NCI-H2029 treated with DMSO at 0.1 percent for 48 hours (cell line): ENCODE data around the gene OR3A3.
"Not testable (repeated sequence)": the region's sequence is repeated elsewhere in the genome, so short reads cannot be mapped to it uniquely, and the experiment has no call there.

Experiments used
- DNase-seq: peaks from one replicate; lab custom pipeline; 2025; lab: John Stamatoyannopoulos, UW

The OR3A3 gene

GRCh38 chr17:3411070-3411469, at the start of gene OR3A3:
TSS of gene OR3A3 (plus strand) at chr17:3411370.
- DNase-seq: no peak

GRCh38 chr17:3371167-3371566, 40.0 kb upstream of the OR3A3 start:
- DNase-seq: not testable (repeated sequence)

- no peak for DNase-seq
Measured at GRCh38 chr17:3378321-3378720, 32.8 kb upstream of the OR3A3 start.

GRCh38 chr17:3381957-3382356, 29.2 kb upstream of the OR3A3 start:
- no peak for DNase-seq

- DNase-seq: no peak
Measured at GRCh38 chr17:3385869-3386816, 25.0 kb upstream of the OR3A3 start, which contains the start of gene OR3A2. TSS of gene OR3A2 (minus strand) at chr17:3386308.

GRCh38 chr17:3389791-3390190, 21.4 kb upstream of the OR3A3 start:
- no peak for DNase-seq

GRCh38 chr17:3397801-3398200, 13.4 kb upstream of the OR3A3 start:
- DNase-seq: not testable (repeated sequence)

- no peak for DNase-seq
Measured at GRCh38 chr17:3398310-3398709, 12.9 kb upstream of the OR3A3 start, which contains the start of gene OR1E1. TSS of gene OR1E1 (minus strand) at chr17:3398410. CDS start at chr17:3398410, 0 bp downstream.

GRCh38 chr17:3400055-3400454, 11.1 kb upstream of the OR3A3 start:
- DNase-seq: no peak

- no peak for DNase-seq
Measured at GRCh38 chr17:3401786-3402185, 9.4 kb upstream of the OR3A3 start.

GRCh38 chr17:3403856-3404255, 7.3 kb upstream of the OR3A3 start:
- DNase-seq: not testable (repeated sequence)

GRCh38 chr17:3412216-3412615, 1.0 kb downstream of the OR3A3 start:
- DNase-seq: not testable (repeated sequence)

- DNase-seq: no peak
Measured at GRCh38 chr17:3415610-3416009, 4.4 kb downstream of the OR3A3 start.

GRCh38 chr17:3418222-3418621, 7.1 kb downstream of the OR3A3 start:
- no peak for DNase-seq

- not testable (repeated sequence) for DNase-seq
Measured at GRCh38 chr17:3433215-3433614, 22.0 kb downstream of the OR3A3 start.

GRCh38 chr17:3433741-3434140, 22.6 kb downstream of the OR3A3 start, which contains the start of gene OR1E2:
TSS of gene OR1E2 (minus strand) at chr17:3433841. CDS start at chr17:3433841, 0 bp downstream.
- DNase-seq: no peak

GRCh38 chr17:3438368-3438767, 27.2 kb downstream of the OR3A3 start:
- DNase-seq: no peak

- no peak for DNase-seq
Measured at GRCh38 chr17:3440451-3440850, 29.3 kb downstream of the OR3A3 start.

- no peak for DNase-seq
Measured at GRCh38 chr17:3447625-3448024, 36.5 kb downstream of the OR3A3 start.

GRCh38 chr17:3448059-3448665, 37.0 kb downstream of the OR3A3 start:
- DNase-seq: no peak

GRCh38 chr17:3466355-3466754, 55.2 kb downstream of the OR3A3 start:
- not testable (repeated sequence) for DNase-seq

- no peak for DNase-seq
Measured at GRCh38 chr17:3469529-3469928, 58.4 kb downstream of the OR3A3 start.

- no peak for DNase-seq
Measured at GRCh38 chr17:3471599-3471998, 60.4 kb downstream of the OR3A3 start, which contains the start of gene SPATA22. TSS of gene SPATA22 (minus strand) at chr17:3471819. CDS start at chr17:3469325, 2,494 bp downstream.
